ENCODE measurements around the gene AJAP1.

The AJAP1 gene

DNA sequence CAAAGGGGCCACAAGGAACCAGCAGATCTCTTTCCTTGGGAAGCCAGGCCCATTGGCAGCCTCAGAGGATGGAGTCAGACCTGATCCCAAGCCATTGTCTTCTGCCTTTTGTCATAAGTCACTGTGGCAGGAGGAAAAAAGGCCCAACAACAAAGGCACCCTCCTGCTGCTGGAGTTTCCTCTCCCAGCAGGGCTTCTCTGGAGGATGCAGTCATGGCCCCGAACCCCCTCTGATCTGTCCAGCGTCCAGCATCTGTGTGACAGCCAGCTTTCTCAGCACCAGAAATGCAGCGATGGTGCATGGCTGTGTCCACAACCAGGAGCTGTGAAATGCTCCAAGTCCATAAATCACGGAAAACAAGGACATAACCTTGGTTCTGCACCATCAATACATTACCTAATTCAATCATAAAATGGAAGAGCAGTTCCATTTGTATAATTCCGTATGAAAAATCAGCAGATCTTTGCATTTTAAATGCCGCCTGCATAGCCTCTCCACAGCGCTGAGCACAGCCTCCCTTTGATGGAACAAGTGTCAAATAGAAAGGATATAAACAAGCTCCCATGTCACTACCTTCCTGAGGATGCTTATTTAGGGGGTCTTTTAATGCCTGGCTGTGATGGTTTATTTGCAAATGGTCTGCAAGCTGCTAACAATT lies 30.6 kb downstream of the AJAP1 start:
- no peak for DNase-seq

DNA sequence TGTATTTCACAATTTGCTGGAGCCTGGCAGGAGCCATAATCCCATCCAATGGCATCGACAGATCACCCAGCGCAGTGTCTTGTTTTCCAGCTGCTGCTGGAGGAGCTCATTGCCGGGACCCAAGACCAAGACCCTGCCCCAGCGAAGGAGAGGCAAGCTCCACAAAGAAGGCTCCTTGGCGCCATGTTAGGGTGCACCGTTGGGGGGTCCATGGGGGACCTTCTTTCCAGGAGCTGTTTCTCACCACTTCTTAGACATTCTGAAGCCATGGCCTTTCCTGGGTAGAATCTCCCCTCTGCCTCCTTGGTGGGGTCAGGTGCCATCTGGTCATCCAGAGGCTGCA lies 31.1 kb downstream of the AJAP1 start:
- DNase-seq = no peak

DNA sequence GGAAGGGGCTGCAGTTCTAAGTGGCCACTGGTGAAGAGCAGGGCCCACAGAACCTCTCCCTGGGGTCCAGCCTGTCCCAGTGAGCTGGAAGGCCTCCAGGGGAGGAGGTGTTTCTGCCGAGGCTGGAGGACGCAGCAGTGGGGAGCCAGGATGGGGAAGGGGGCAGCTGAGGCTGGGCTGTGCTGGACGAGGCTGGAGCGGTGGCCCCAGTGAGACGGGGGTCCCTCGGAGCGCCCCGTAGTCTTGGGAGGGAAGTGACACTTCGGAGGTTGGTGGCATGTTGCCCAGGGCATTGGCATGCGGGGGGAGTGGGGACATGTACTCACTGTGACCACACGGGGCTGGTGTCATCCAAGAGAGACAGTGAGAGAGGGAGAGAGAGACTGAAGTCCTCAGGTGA lies 33.5 kb downstream of the AJAP1 start:
- no peak for DNase-seq

DNA sequence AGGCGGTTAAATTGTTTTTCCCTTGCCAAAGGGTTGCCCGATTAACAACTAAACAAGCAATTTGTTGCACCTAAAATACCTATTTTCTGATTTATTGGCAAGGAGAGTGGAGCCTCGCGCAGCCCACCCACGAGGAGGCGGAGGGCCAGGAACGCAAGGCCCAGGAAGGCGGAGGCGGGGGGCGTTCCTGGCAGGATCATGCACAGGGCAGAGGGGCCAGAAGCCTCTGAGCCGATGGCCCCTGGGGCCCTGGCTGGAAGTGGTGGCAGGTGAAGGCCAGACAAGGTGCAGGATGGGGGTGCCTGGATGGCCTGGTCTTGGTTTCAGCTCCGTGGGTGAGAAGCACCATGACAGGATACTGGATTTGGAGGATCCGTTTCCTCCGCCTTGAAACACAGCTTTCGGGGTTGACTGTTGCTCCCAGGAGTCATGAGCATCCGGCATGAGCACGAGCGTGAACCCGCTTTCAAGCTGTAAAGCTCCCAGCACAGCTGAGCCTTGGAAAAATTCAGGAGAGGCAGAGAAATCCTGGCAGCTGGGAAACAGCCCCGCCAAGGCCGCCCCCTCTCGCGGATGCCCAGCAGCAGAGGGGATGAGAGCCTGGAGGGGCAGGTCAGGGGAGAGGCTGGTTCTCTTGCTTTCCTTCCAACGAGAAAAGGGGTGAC lies 35.0 kb downstream of the AJAP1 start:
- no peak for DNase-seq

DNA sequence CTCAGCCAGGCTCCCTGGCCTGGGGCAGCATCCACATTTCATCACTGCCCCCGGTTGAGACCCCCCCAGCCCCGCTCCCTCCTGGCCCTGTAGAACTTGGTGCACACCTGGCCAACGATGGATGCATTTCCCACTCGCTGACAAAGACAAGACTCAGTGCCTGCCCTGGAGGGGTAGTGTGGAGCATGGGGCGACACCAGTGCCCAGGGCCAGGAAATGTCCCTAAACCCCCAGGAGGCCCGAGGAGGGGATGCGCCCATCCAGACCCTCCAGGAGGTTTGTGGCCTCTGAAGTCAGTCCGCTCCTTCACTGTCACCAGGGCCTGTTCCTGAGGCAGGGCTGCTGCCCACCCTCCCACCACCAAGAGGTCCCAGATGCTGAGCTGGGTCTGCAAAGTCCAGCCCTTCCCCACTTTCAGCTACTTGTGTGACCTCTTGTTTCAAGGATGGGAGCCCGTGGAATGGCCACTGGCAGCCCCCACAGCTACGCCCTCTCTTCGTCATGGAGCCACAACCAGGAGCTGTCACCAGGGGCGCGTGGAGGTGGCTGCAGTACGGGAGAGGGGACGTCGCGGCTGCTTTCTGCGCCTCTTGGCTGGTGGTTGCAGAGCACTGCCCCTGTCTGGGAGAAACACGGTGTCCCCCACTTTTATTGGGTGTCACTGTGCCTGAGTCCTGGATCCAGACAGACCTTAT lies 35.7 kb downstream of the AJAP1 start:
- no peak for DNase-seq

DNA sequence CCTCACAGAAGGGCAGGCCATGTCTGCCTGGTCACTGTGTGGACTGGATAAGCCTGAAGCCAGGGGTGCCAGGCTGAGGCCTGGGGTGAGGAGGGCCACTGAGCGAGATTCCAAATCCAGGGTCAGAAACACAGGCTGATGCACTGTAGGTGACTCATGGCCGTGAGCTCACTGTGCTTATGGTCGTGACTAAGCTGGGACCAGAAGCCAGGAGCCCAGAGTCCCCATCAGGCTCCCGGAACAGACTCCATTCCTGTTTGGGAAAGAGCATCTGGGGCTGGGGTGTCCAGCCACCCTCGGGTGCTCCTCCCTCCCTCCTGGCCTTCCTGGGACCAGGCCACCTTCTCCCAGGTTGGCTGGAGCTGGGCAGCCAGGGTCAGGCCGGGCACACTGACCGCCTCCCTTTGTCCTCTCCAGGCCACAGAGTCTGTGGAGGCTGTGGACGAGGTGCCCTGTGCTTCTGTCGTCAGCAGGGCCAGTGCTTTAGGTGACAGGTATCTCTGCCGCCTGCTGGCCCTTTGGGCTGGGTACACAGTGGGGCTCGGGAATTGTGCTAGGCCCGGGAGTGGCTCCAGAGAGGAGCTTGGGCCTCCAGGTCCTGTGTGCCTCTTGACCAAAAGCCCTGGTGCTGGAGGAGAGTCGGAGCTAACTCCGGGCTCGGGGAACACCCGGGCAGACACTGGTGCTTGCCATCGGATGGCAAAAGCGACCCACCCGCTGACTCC lies 36.7 kb downstream of the AJAP1 start:
- DNase-seq = no peak

DNA sequence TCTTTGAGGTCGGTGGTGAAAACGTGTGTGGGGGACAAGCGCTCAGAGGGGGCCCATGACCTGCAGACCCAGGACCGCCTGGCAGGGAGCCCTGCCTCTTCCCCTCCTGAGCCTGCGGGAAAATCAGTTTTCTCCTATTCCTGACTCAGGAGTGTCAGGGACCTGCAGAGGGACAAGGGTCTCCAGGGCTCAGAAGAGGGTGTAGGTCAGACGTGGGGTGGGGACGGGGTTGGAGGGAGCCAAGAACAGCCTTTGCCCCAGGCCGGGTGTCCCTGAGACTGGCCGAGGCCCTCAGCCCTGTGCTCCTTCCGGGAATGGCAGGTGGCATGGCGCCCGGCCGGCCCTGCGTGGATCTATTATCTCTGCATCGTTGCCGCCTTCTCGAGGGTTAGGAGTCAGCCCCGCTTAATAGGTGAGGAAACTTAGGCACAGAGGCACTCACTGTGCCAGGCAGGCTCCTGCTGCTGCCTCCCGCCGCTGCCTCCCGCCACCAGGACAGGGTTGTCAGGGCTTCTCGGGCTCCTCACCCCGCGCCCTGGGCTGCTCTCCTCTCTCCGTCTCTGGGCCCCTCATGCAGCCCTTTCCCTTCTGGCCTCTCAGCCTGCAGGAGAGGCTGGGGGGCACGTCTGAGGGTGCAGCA lies 37.5 kb downstream of the AJAP1 start:
- DNase-seq = no peak

DNA sequence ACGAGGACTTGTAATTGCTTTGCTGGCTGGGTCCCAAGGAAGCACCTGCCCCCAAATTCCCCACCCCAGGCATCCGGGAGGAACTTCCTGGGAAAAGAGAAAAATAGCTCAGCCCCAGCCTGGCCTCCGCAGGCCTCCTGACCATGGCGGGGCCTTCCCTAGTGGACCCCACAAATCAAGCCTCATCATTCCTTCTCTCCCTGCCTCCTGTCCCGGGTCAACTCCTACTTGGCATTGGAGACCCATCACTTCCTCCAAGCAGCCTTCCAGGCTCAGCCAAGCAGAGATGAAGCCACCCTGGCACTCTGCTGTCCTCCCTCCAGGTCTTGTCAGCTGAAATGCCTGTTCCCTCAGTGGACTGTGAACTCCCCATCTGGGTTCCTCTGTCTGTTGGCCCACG lies 38.0 kb downstream of the AJAP1 start:
- DNase-seq = no peak

DNA sequence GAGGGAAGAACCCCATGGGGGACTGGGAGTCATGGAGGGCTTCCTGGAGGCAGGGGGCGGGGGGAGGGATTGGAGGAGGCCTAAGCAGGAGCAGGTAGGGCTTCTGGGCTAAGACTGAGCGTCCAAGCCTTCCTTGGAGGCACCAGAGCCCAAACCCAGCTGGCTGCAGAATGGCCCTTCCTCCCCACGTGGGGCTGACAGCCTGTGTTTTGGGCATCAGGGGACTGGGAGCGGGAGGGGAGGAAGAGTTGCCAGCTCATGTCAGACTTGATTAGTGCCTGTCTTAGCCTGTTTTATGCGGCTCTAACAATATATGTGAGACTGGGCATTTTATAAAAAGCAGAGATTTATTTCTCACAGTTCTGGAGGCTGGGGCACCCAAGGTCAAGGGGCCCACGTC lies 38.9 kb downstream of the AJAP1 start:
- DNase-seq = no peak

DNA sequence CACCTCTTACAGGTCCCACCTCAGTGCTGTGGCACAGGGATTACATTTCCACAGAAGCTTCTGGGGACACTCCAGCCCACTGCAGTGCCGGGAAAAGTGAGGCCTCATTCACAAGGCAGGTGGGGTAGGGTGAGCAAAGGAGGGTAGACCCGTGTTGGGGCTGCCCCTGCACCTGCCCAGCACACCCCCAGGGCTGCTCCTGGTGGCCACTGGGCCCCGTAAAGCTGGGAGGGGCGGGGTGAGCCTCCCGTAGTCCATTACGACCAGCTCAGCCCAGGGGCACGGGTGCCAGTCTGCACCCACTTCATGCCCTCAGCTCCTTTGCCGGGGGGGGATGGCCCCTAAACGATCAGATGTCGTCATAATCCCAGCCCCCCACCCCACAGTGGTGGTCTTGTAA lies 39.5 kb downstream of the AJAP1 start:
- no peak for DNase-seq

DNA sequence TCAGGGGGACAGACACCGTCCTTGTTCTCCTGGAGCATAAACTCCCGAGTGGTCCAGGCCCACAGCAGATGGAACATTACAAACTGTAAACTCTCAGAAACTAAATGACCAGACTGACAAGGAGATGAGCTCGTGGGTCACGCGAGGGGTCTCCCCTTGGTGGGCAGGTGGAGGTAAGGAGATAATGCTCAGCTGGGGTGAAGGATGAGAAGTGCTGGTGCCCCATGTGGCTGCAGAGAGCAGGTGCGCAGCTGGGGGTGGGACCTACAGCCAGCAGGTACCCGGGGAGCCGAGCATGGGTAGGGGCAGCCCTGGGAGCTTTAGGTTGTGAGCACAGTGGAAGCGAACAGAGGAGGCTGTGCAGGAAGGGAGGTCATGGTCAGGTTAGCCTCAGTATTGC lies 40.1 kb downstream of the AJAP1 start:
- DNase-seq = no peak

DNA sequence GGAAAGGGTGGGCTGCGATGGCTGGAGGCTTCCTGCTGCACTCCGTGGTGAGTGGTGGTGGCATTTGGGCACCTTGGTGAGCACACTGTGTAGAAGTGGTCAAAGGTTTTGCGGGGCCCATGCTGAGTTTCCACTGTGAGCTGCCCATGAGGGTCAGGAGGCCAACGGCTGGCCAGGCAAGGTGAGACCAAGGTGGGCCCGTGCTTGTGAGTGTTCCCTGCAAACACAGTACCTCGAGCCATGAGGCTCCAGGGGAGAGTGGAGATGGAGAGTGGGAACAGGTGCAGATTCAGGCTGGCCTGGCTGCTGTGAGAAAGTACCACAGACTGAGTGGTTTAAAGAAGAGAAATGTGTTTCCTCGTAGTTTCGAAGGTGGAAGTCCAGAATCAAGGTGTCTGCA lies 40.8 kb downstream of the AJAP1 start:
- DNase-seq = no peak

DNA sequence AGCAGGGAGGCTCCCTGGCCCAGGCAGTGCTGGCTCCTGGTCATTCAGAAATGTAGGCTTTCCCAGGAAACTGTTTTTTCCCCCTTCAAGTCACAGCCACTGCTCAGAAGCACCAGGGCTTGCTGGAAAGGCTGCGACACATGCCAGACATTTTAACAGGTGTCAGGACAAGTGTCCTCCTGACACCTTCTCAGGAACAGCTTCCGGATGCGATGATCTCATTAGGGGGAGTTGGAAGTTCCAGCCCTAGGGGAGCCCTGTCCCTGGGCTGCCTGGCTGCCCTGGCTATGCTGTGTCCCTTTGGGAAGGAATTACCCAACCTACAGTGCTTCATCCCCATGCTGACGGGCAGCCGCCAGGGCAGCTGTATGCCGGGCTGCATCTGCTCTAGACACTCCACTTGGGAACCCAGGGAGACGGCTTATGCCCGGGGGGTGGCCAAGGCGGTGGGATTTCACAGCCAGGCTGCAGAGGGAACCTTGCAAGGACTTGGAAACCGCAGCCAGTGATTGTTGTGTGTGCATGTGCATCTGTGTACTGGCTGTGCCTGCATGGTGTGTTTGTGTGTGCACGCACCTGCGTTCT lies 41.8 kb downstream of the AJAP1 start:
- no peak for DNase-seq

DNA sequence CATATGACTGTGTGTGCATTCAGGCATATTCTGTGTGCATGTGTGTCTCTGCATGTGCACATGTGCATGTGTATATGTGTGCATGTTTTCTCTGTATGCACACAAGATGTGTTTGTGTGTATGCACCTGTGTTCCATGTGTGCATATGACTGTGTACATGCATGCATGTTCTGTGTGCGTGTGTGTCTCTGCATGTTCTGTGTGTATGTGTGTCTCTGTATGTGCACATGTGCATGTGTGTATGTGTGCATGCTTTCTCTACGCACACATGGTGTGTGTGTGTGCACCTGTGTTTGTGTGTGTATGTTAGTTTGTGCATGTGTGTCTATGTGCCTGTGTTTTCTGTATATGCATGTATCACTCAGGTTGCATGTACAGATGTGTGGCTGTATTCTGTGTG lies 42.3 kb downstream of the AJAP1 start:
- DNase-seq = no peak

DNA sequence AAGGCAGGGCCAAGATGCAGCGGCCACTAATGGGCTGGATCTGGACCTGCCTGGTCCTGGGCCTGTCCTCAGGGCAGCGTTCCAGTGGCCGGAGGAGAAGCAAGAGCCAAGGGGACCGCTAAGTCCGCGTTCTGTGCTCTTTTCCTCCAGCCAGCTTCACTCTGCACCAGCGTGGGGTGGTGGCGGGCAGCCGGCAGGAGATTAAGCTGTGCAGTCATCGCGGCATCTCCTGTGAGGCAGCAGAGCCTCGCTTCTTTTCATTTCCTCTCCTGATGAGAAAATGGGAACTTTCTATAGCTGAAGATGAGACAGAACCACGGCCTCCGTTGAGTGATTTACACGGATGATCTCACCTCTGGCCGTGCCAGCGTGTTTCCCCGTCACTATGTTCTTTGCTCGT lies 43.4 kb downstream of the AJAP1 start:
- no peak for DNase-seq

DNA sequence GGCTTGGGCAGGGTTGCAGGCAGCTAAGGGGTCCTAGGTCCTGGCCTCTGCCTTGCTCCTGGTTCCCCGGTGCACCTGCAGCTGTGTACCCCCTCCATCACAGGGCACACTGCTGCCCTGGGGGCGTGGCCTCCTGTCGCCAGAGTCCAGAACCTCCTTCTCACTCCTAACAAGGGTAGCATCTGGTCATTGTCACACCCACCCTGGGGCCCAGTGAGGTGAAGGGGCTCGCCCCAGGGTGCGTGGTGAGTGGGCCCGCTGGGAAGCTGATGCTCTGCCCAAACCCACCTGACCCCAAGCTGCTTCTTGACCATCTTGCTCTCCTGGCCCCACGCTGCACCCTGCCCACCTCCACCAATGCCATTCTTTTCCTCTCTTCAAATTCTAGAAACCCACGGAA lies 44.5 kb downstream of the AJAP1 start:
- DNase-seq = no peak

DNA sequence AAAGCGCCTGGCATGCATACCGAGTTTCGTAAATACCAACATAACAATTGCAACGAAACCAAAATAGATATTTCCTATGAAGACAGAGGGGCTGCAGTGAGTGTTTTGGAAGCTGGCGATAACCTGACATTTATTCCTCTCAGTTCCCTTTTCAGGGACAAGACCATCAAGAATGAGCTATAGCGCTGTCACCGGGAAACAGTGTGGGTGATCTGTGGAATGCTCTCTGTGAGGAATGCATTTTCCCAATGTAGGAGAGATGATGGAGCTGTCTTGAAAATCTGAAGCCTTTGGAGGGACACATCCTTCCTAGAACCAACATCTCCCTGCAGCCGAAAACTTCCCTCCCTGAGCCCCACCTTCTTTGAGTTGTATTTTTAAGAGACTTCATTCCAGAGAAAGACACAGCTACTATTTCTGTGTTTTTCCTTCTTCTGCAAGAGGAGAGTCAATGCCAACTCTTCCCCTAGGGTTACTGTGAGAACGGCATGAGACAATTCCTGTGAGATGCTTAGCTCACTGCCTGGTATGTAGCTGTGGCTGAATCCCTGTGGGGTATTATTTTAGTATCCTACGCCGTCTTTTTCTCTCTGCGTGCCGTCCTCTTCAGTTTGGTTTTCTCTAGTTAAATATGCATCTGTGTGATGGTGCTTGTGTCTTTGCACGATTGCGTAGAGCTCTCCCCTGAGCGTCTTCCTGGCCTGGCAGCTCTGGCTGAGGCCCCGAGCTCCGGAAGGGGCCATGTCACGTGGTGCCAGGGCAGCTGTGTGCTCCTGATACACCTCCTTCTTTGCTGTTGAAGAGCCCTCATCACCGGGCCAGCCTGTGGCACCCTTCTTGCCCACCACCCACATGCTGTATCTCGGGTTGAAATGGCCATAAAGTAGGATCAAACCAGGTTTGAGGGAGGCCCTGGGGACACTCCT lies 45.2 kb downstream of the AJAP1 start:
- DNase-seq = no peak

DNA sequence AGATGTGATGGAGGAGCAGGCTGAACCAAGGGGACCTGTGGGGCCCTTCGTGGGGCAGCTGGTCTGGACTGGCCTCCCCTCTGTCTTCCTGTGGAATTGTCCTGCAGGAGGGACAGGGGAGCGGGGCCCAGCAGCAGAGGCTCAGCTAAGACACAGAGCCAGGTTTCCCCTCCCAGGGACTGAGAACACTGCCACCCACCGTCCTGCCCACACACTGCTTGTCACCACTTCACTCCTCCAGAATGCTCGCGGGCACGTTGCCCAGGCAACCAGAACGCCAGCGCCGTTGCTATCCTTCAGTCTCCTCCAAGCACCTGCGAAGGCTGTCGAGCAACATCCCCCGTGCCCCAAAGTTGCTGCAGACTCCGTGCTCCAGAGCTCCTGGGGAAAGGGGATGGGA lies 46.4 kb downstream of the AJAP1 start:
- DNase-seq = no peak

DNA sequence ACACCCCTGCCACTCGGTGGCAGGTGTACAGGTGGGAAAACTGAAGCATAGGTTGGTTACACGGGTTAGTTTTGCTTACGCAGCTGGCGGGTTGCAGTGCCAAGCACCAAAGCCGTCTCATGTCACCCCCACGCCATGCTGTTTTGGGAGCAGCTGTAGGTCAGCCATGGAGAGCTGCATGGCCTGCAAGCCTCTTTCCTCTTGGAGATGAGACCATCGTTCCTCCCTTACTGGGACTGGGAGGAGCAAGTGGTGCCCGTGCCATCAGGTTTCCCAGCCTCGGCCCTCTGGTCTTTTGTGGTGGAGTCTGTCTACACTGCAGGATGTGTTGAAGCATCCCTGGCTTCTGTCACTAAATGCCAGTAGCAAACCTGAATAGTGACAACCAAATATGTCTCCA lies 46.9 kb downstream of the AJAP1 start:
- no peak for DNase-seq

DNA sequence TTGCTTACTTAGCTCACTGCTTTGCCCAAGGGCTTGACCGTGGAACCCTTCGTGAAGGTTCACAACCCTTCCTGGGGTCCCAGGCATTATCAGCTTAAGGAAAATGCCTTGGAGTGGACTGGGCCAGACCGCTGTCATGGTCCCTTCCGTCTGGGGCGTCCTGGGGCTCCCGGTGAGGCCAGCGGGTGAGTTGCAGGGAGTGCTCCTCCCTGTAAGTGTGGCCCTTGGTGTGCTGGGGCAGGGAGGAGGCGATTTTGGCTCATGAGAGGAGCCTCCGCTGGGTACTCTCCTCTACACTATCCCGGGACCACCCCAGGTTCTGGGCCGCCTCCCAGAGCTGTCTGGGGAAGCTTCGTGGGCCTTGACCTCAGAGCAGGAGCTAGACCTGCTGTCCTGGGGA lies 48.1 kb downstream of the AJAP1 start:
- no peak for DNase-seq

DNA sequence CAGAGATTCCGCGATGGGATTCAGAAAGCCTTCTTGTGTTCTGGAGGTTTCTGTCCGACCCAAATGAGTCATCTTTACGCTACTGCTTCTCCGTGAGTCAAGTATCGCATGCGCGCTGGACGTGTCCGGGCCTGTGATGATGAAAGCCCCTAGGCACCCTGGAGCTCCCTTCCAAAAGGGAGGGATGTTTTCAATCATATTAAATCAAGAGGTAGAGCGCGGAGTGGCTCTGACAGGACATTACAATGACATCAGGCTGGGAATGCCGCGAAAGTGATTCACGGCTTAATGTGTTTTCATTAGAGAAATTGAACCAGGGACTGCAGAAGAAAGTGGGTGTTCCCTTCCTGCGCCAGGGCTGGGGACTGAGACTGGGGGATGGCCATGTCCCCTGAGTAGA lies 48.5 kb downstream of the AJAP1 start:
- DNase-seq = no peak

DNA sequence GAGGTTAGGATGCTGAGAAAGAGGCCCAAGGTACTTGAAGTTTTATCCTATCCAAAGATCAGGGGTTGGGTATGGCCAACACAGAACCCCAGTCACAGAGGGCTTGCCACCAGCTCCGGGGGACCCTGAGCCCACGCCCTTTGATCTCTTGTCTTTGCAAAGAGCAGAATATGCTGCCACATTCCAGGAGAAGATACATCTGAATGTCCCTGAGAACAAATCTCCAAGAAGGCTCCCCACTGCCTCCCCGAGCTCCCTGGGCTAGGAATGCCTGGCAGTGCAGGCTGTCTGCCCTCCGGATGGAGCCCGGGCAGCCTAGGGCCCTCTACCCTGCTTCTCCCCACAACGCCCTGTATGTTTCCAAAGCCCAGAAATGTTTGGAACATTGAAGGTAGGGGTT lies 49.2 kb downstream of the AJAP1 start:
- no peak for DNase-seq
